Thyroid gland (tissue), 4 donors: Measurements from ENCODE around the gene RBM4B. TPM values are rescaled to one million over a fixed set of nuclear protein-coding genes. Genes with fewer than 3 reads are reported as not detected.

ENCODE experiments used
- DNase-seq, 2 donors: peaks; one replicate each; pipeline ENCODE4 v3.0.0-alpha.2; 2019
- H3K27ac ChIP-seq, 3 donors: fragments of 200-600 bp; sonication (generic); 1 replicate in 2 of 3; 2 replicates in 1 of 3; pipeline ENCODE4 v1.5.1; 2016 to 2019; ENCODE audit warnings: mild to moderate bottlenecking in 1 of 3, moderate library complexity in 1 of 3
- H3K27me3 ChIP-seq: fragments of 200-600 bp; sonication (generic); one replicate; pipeline ENCODE4 v1.5.1; 2019
- H3K36me3 ChIP-seq, 2 donors: fragments of 200-600 bp; sonication (generic); one replicate each; pipeline ENCODE4 v1.5.1; 2016 to 2019
- H3K4me1 ChIP-seq, 2 donors: fragments of 200-600 bp; sonication (generic); one replicate each; pipeline ENCODE4 v1.5.1; 2017 to 2019
- H3K4me3 ChIP-seq, 3 donors: fragments of 200-600 bp; sonication (generic); replicated peaks in 1 of 3; 1 replicate in 2 of 3; 2 replicates in 1 of 3; pipeline ENCODE4 v1.5.1; 2016; ENCODE audit warnings: mild to moderate bottlenecking in 1 of 3
- H3K9me3 ChIP-seq: fragments of 200-600 bp; sonication (generic); one replicate; pipeline ENCODE4 v1.5.1; 2017
- POLR2A ChIP-seq, 2 donors: fragments of 450-650 bp; IDR thresholded peaks; one replicate each; pipeline ENCODE4 v1.6.1; 2017; ENCODE audit warnings: antibody characterized with exemption in 2 of 2, mild to moderate bottlenecking in 2 of 2, moderate library complexity in 1 of 2
- WGBS, 2 donors: methylation state at CpG; one replicate each; pipeline ENCODE4 v1.1.5; 2017; 5-methylcytosine and 5-hydroxymethylcytosine counted together
- intact Hi-C: fragments of 100-400 bp; cut with DNase I; formaldehyde crosslinking; loops from one replicate; pipeline ENCODE4 v1.15.1; 2023
- total RNA-seq, 4 donors: library from RNA; depleted of rRNA; stranded (reverse); fragments of >200 nt; gene quantifications; one replicate each; pipeline ENCODE4 v1.2.3, GENCODE V29; 2016
- TF ChIP-seq, protein P1 (sequence below), 6 experiments: fragments of 200-600 bp in 3 of 6; fragments of 450-650 bp in 3 of 6; sonication (generic) in 3 of 6; IDR thresholded peaks; one replicate each; pipeline ENCODE4 v1.5.1; 2016 to 2019; ENCODE audit warnings: antibody characterized with exemption in 6 of 6, mild to moderate bottlenecking in 2 of 6, inconsistent platforms in 1 of 6, moderate library complexity in 1 of 6

Gene RBM4B
- total RNA-seq, 4 donors from 2014 or later, result 16.6 to 24.7 (median 24.2) TPM

- no peaks in the 10 kb centered on the region for H3K9me3 ChIP-seq
- no peaks in the 10 kb centered on the region for H3K4me1 ChIP-seq
- no peak overlapping the region for H3K4me3 ChIP-seq
- H3K27me3 ChIP-seq, result no peaks in the 10 kb centered on the region
- no peak overlapping the region for H3K27ac ChIP-seq
- TF ChIP-seq, protein P1, sequence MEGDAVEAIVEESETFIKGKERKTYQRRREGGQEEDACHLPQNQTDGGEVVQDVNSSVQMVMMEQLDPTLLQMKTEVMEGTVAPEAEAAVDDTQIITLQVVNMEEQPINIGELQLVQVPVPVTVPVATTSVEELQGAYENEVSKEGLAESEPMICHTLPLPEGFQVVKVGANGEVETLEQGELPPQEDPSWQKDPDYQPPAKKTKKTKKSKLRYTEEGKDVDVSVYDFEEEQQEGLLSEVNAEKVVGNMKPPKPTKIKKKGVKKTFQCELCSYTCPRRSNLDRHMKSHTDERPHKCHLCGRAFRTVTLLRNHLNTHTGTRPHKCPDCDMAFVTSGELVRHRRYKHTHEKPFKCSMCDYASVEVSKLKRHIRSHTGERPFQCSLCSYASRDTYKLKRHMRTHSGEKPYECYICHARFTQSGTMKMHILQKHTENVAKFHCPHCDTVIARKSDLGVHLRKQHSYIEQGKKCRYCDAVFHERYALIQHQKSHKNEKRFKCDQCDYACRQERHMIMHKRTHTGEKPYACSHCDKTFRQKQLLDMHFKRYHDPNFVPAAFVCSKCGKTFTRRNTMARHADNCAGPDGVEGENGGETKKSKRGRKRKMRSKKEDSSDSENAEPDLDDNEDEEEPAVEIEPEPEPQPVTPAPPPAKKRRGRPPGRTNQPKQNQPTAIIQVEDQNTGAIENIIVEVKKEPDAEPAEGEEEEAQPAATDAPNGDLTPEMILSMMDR (IDR thresholded peaks at IDR 0.05), result no peak
- no peaks in the 10 kb centered on the region for H3K36me3 ChIP-seq
- intact Hi-C loops, result no loop called here
- DNase-seq, result no peak
- WGBS, 2 donors, result 96 to 98% methylated on average over 25 to 26 of the region's 26 CpGs
These were observed 29.8 kb upstream of the RBM4B start for GRCh38 chr11:66707486-66707885.

DNA sequence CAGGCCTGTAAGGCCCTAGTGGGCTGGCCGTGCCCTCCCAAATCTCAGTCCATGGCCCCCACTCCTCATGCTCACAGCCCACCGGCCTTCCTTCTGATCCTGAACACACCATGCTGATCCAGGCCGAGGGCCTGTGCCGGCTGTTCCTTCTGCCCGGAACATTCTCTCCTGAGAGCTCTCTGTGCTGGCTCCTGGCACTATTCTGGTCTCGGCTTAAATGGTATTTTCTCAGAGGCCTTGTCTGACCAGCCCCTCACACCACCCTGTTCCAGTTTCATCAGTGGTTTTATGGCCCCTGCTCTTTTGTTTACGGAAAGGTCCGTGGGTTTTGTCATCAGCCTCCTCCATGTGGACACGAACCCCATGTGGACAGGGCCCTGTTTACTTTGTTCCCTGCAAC lies 29.3 kb upstream of the RBM4B start:
- Histone ChIP-seq H3K27me3 (no peaks in the 10 kb centered on the region), H3K9me3 (no peaks in the 10 kb centered on the region), H3K27ac (no peak overlapping the region), H3K4me3 (no peak overlapping the region), H3K4me1 (no peaks in the 10 kb centered on the region), H3K36me3 (no peaks in the 10 kb centered on the region)
- WGBS, 2 donors, result 91 to 92% methylated on average over 9 of the region's 9 CpGs
- DNase-seq, result no peak
- intact Hi-C loops, result no loop called here
- no peak for TF ChIP-seq POLR2A (IDR thresholded peaks at IDR 0.05)
- TF ChIP-seq, protein P1 (IDR thresholded peaks at IDR 0.05), result no peak

DNA sequence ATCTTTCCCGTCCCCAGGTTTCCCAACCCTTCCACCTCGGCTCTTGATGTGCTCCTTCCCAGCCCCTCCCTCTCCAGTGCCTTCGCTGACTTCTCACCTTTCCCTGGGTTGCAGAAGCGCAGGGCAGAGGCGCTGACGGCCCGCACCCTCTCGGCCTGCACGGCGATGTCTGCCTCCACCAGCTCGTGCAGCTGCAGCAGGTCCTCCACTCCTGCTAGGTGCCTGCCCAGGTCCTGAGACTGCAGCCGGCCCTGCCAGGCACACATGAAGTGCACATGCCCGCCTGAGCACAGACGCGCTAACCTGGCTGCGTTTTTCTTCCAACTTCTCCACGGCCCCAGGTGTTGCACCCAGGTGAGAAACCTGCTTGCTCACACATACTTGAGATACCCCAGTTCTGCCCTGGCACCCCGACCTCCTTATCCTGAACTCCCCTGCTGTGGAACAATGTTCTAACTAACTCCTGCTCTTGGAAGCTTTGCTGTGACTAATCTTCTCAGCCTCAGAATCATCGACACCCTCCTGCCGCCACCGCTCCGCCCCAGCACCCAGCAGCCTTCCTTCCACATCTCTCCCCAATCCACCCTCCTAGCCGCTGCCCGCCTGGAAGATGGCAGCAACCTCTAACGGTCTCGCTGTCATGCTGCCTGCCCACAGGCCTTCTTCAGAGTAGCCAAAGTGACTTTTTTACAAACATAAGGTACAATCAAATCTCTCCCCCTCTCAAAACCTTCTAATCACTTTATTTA lies 28.1 kb upstream of the RBM4B start:
- H3K27me3 ChIP-seq, result no peaks in the 10 kb centered on the region
- H3K4me1 ChIP-seq, result no peaks in the 10 kb centered on the region
- 90 to 94% methylated on average over 26 of the region's 26 CpGs for WGBS, 2 donors
- no peak overlapping the region for H3K27ac ChIP-seq
- no peaks in the 10 kb centered on the region for H3K36me3 ChIP-seq
- H3K4me3 ChIP-seq, result no peak overlapping the region
- intact Hi-C loops, result no loop called here
- no peak for DNase-seq
- no peaks in the 10 kb centered on the region for H3K9me3 ChIP-seq
- TF ChIP-seq, protein P1 (IDR thresholded peaks at IDR 0.05), result no peak
- TF ChIP-seq POLR2A (IDR thresholded peaks at IDR 0.05), result no peak

- Histone ChIP-seq H3K9me3 (no peaks in the 10 kb centered on the region), H3K27me3 (no peaks in the 10 kb centered on the region), H3K36me3 (no peaks in the 10 kb centered on the region), H3K27ac (no peak overlapping the region), H3K4me1 (no peaks in the 10 kb centered on the region), H3K4me3 (no peak overlapping the region)
- intact Hi-C loops, result no loop called here
- TF ChIP-seq, protein P1 (IDR thresholded peaks at IDR 0.05), result no peak
- TF ChIP-seq POLR2A (IDR thresholded peaks at IDR 0.05), result no peak
- no peak for DNase-seq
- 90 to 95% methylated on average over 16 to 30 of the region's 46 CpGs for WGBS, 2 donors
These were observed 27.1 kb upstream of the RBM4B start for GRCh38 chr11:66704659-66705360.
